Tibial artery (tissue), 4 donors: ENCODE measurements around the gene DNAJC30.
"Not testable (repeated sequence)": the region's sequence is repeated elsewhere in the genome, so short reads cannot be mapped to it uniquely, and the experiment has no call there.

Source experiments
- DNase-seq, 2 donors: peaks; one replicate each; pipeline ENCODE4 v3.0.0-alpha.2; 2019
- H3K27ac ChIP-seq, 2 donors: fragments of 200-600 bp; sonication (generic) in 1 of 2; 1 replicate in 1 of 2; 2 replicates in 1 of 2; pipeline ENCODE4 v1.5.1; 2018 to 2019; ENCODE audit warnings: mild to moderate bottlenecking in 1 of 2
- H3K27me3 ChIP-seq, 2 donors: fragments of 200-600 bp; sonication (generic) in 1 of 2; one replicate each; pipeline versions ENCODE4 v1.5.1 to v1.6.0; 2016 to 2019
- H3K36me3 ChIP-seq, 3 donors: fragments of 200-600 bp; sonication (generic) in 2 of 3; one replicate each; pipeline ENCODE4 v1.5.1; 2016 to 2019; ENCODE audit warnings: mild to moderate bottlenecking in 2 of 3
- H3K4me1 ChIP-seq, 4 donors: fragments of 200-600 bp; sonication (generic) in 2 of 4; 1 replicate in 3 of 4; 2 replicates in 1 of 4; pipeline ENCODE4 v1.5.1; 2016 to 2019
- H3K4me3 ChIP-seq, 2 donors: fragments of 200-600 bp; sonication (generic) in 1 of 2; 1 replicate in 1 of 2; 2 replicates in 1 of 2; pipeline ENCODE4 v1.5.1; 2018 to 2019; ENCODE audit warnings: mild to moderate bottlenecking in 2 of 2
- H3K9me3 ChIP-seq, 3 donors: fragments of 200-600 bp; sonication (generic) in 1 of 3; one replicate each; pipeline ENCODE4 v1.5.1; 2016 to 2019
- CTCF ChIP-seq, 2 experiments: fragments of 200-600 bp in 1 of 2; fragments of 450-650 bp in 1 of 2; IDR thresholded peaks; one replicate each; pipeline ENCODE4 v1.5.1; 2017 to 2019; ENCODE audit warnings: antibody characterized with exemption in 2 of 2, mild to moderate bottlenecking in 1 of 2, moderate library complexity in 1 of 2
- intact Hi-C: fragments of 100-400 bp; cut with DNase I; formaldehyde crosslinking; loops from one replicate; pipeline ENCODE4 v1.15.0; 2023; ENCODE audit warnings: low total_unique reads

Gene DNAJC30

GRCh38 chr7:73726083-73726466, 42.8 kb upstream of the DNAJC30 start:
- Histone ChIP-seq H3K4me1 (peaks cover 0 to 15% (median 11%) of the 10 kb centered on the region in 4 donors), H3K36me3 (no peaks in the 10 kb centered on the region), H3K27me3 (peaks cover 0 to 22% of the 10 kb centered on the region in 2 donors), H3K9me3 (no peaks in the 10 kb centered on the region), H3K27ac (no peak overlapping the region), H3K4me3 (no peak overlapping the region)
- DNase-seq = no peak
- no peak for TF ChIP-seq CTCF (IDR thresholded peaks at IDR 0.05)
- intact Hi-C loops = loop anchor here (1.0 kb wide), 1 partner anchor 118 kb away; no protein-coding TSS in a partner anchor

- H3K27me3 ChIP-seq = peaks cover 0 to 22% of the 10 kb centered on the region in 2 donors
- H3K36me3 ChIP-seq = no peaks in the 10 kb centered on the region
- no peak for TF ChIP-seq CTCF (IDR thresholded peaks at IDR 0.05)
- DNase-seq = no peak
- no peak overlapping the region for H3K27ac ChIP-seq
- H3K4me1 ChIP-seq = peaks cover 0 to 30% (median 26%) of the 10 kb centered on the region in 4 donors
- no peaks in the 10 kb centered on the region for H3K9me3 ChIP-seq
- H3K4me3 ChIP-seq = no peak overlapping the region
- intact Hi-C loops = loop anchor here (5.0 kb wide), 2 partner anchors 42 to 102 kb away; partner anchors contain the start of genes BUD23, DNAJC30 and MLXIPL
Measured at GRCh38 chr7:73723813-73724212, 40.6 kb upstream of the DNAJC30 start.

GRCh38 chr7:73722785-73723184, 39.5 kb upstream of the DNAJC30 start:
- Histone ChIP-seq H3K27ac (peak overlapping the region in 1 of 2 donors; percentile 81), H3K36me3 (no peaks in the 10 kb centered on the region), H3K4me1 (peaks cover 0 to 40% (median 36%) of the 10 kb centered on the region in 4 donors), H3K4me3 (no peak overlapping the region), H3K9me3 (no peaks in the 10 kb centered on the region), H3K27me3 (peaks cover 0 to 17% of the 10 kb centered on the region in 2 donors)
- intact Hi-C loops = loop anchor here (5.0 kb wide), 2 partner anchors 40 to 100 kb away; partner anchors contain the start of genes BUD23, DNAJC30 and MLXIPL
- DNase-seq = no peak
- TF ChIP-seq CTCF (IDR thresholded peaks at IDR 0.05) = no peak

GRCh38 chr7:73722182-73722581, 38.9 kb upstream of the DNAJC30 start:
- peaks cover 0 to 46% (median 42%) of the 10 kb centered on the region in 4 donors for H3K4me1 ChIP-seq
- H3K9me3 ChIP-seq, H3K36me3 ChIP-seq, H3K4me3 ChIP-seq, DNase-seq: not testable (repeated sequence)
- peaks cover 0 to 13% of the 10 kb centered on the region in 2 donors for H3K27me3 ChIP-seq
- H3K27ac ChIP-seq = peak overlapping the region; percentile 72 to 81
- intact Hi-C loops = loop anchor here (5.0 kb wide), 2 partner anchors 40 to 100 kb away; partner anchors contain the start of genes BUD23, DNAJC30 and MLXIPL

GRCh38 chr7:73721377-73721817, 38.1 kb upstream of the DNAJC30 start:
- intact Hi-C loops = loop anchor here (5.0 kb wide), 2 partner anchors 39 to 99 kb away; partner anchors contain the start of genes BUD23, DNAJC30 and MLXIPL
- peaks cover 0 to 5% of the 10 kb centered on the region in 2 donors for H3K27me3 ChIP-seq
- H3K36me3 ChIP-seq = no peaks in the 10 kb centered on the region
- H3K27ac ChIP-seq = peak overlapping the region; percentile 72 to 81
- H3K4me1 ChIP-seq = peaks cover 0 to 54% (median 50%) of the 10 kb centered on the region in 4 donors
- DNase-seq = peak; percentile 77 to 92
- H3K4me3 ChIP-seq = no peak overlapping the region
- no peaks in the 10 kb centered on the region for H3K9me3 ChIP-seq
- no peak for TF ChIP-seq CTCF (IDR thresholded peaks at IDR 0.05)

- intact Hi-C loops = loop anchor here (5.0 kb wide), 2 partner anchors 38 to 98 kb away; partner anchors contain the start of genes BUD23, DNAJC30 and MLXIPL
Measured at GRCh38 chr7:73720443-73720842, 37.2 kb upstream of the DNAJC30 start.

More at GRCh38 chr7:73720443-73720842, 37.2 kb upstream of the DNAJC30 start:
- not testable (repeated sequence) for H3K9me3 ChIP-seq, DNase-seq, H3K4me3 ChIP-seq, H3K27me3 ChIP-seq, H3K36me3 ChIP-seq
- Histone ChIP-seq H3K27ac (peak overlapping the region; percentile 72 to 81), H3K4me1 (peaks cover 0 to 60% (median 53%) of the 10 kb centered on the region in 4 donors)
